GM18907 (cell line): Measurements from ENCODE around the gene COX20.

Experiments used
- ATAC-seq: cut with Tn5 transposase; IDR thresholded peaks from one replicate; pipeline ENCODE4 v1.9.1; 2021; ENCODE audit warnings: mild to moderate bottlenecking, moderate library complexity; ENCODE audit not compliant: unreplicated experiment

COX20 gene

DNA sequence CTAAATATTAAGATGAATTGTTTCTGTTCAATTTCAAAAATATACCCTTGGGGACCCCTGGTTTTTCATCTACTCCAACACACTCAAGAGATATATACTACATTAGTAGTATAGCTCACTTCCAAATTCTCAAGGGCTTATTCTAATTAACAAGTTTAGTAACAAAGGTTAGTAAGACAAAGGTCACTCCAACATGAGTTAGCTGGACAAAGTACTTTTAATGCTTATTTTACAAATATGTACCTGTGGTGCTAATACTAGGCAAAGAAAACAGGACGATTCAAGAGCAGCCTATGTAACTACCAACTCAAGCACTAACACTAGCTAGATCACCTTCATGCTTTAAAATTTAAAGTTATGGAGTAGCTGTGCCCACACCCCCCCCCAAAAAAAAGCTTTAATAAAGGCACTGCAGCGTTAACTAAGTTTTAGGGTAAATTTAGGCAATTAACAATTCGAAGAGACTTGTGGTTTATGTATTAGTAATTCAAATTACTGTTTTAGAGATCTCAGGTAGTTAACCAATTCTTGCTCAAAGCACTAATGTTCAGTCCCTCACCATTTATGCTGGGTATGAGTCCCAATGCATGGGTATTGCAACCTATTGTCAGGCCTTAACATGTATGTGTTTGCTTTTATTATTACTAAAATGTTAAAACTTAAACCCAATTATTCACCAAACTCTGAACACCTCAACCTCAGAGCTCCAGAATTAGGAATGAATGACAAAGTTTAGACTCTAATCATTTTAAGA, 14.8 kb downstream of the COX20 start:
- ATAC-seq = no peak

DNA sequence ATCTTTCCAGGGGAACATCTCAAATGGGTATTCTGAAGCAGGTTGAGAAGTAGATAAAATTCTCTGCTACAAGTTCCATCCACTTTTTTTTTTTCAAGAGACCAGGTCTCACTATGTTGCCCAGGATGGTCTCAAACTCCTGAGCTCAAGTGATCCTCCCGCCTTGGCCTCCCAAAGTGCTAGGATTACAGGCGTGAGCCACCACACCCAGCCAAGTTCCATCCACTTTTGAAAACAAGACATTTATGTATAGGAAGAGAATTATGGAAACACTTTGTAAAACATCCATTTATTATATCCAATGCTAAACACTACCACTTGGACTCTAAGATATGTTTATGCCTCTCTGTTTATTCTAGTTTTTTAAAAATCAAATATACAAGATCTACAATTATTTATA, 15.4 kb downstream of the COX20 start:
- ATAC-seq = no peak

DNA sequence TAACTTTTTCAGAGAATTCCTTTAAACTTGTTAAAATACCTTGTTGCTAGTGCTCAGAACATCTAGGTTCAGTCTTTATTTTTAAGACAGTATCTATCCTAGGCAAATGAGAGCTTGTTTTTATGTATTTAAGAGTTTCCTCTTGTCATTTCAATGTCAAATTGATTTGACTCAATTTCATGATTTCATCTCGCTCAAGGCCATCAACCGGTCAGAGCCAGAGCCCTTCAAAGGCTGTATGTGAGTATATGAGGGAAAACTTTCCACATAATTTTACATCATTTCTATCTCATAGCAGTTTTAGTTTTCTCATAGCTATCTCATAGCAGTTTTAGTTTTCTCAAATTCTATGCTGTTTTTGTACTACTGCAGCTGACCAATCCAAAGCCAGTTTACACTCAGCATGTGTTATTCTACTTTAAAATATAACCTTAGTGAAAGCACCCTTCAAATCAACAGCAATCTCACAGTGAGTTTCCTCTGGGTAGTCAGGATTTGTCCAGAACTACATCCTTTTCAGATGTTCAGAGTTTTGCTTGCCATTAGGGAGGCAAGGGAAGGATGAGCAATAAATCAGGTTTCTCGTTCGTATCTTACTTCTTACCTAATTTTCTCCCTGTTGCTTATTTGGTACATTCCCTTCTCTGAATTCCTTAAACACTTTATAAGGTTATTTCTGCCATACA, 16.2 kb downstream of the COX20 start:
- ATAC-seq = no peak

DNA sequence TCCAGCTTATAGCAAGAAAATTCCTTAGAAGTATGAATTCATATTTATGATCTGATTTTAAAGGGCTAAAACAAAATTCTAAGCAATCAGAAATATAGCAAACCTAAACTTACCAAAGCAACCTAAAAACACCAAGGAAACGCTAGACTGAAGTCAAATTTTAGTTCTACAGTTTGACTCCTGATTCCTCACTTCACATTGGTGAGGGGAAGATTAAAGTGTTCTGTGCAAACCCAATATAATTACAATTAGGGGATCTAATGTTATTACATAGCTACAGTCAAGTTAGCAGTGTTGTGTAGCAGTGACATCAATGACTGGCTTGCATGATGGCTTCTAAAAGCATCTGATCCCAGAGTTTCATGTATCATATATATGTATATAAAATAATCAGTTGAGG, 17.2 kb downstream of the COX20 start:
- no peak for ATAC-seq

DNA sequence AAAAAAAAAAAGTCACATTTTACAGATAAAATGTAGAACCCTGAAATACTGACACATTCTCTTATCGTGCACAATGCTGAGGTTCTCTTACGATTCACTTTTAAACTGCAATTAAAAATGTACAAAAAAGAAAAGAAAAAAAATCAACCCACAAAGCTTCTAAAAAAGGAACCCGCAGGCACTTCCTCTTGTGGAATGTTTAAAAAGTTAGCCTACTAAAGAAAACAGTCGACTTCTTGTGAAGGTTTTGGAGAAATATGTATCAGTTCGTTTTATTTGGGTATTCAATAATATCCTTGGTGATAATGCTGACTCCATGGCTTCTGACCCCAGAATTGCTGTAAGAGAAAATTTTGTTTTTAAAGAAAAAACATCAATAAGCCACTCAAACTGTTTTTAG, 18.7 kb downstream of the COX20 start:
- ATAC-seq = no peak

DNA sequence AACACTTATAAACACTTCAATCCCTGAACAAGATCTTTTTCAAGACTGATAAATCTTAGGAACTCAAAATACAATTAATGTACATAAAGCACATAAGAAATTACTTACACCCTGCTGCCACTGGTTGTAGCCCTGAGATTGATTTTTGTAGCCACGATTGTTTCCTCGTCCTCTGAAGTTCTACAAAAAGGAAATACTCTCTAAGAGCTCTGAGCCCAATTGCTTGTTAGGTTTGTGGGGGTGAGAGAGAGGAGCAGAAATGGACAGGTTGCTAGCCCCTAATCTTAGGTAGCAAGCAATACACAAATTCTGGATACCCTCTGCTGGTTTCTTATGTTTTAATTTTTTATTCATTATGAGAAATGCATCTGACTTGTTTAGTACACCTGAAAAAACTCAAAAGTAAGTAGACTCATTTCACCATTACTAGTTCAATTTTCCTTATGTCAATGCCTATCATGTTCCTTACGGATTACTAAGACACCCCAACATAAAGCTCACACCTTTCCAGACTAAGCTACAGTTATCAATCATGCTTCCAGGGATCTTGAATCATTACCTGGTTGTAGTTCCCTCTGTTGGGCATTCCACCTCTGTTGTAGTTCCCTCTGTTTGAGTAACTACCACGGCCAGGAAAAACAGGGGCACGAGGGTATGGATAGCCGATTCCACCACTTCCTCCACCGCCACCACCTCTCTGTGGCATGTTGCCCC, 19.6 kb downstream of the COX20 start:
- no peak for ATAC-seq

DNA sequence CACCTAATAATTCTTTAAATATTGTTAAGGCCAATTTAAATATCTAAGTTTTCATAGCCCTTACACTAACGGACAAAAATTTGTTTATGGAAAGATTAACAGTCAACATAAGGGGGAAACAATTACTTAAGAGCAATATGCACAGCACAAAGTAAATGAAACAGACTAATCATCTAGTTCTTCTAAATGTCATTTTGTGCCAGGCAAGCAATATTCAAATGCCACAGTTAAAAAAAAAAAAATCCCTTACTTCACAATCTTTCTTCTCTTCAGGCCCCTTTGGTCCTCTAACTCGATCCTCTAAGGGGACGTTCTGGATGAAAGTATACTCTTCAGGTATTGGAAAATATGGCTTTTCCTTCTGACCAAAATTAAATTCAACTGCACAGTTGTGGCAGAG, 22.3 kb downstream of the COX20 start:
- no peak for ATAC-seq

DNA sequence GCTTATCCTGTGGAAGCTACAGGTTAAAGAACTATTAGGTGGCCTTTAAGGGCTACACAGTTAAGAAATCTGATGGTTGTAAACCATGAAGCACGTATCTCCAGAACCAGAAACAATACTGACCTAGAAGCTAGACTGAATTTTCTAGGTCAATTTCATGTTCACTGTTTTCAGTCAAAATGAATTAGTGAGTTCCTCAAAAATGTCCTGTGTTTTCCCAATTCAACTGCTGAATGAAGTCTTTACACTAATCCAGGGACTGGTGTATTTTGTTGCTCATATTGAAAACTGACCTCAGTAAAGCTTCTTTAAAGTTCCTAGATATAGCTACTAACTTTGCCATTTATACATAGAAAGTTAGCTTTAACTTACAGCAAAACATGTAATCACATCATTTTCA, 22.9 kb downstream of the COX20 start:
- no peak for ATAC-seq

DNA sequence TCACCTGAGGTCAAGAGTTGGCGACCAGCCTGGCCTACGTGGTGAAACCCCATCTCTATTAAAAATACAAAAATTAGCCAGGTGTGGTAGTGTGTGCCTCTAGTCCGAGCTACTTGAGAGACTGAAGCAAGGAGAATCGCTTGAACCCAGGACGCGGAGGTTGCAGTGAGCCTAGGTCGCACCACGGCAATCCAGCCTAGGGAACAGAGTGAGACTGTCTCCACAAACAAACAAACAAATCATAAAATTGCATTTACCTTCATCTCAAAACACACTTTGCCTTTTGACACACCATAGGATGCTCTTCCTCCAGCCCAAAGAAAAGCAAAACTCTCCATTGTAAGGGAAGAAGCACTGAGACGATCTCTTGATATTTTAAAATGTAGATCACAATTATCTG, 24.6 kb downstream of the COX20 start:
- no peak for ATAC-seq

DNA sequence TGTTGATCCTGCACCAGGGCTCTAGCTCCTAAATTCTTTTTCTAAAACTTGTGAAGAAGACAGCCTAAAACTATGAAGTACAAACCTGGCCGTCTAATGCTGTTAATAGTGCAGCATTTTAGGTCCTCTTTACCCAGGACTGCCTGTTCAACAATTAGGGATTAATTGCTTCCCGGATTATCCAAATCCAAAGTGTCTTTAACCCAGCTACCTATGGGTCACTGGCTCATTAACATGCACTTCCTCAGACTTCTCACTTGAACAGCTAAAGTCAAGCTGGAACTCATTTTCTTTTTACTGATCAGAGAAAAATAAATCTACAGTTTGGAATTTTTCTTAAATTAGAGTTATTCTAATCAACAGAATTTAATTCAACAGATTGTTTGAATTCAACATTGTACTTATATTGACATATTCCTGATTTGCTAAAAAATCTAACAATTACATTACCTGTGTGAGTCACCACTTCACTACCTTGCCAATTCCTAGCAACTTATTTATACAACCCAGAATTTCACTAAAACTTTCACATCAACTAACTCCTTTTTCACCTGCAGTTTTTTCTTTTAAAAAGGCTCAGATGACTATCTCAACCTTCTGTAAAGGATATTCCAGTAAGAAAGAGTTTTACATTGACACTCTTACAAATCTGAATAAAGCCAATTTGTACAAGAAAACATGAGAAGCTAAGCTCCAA, 25.6 kb downstream of the COX20 start:
- ATAC-seq = no peak

DNA sequence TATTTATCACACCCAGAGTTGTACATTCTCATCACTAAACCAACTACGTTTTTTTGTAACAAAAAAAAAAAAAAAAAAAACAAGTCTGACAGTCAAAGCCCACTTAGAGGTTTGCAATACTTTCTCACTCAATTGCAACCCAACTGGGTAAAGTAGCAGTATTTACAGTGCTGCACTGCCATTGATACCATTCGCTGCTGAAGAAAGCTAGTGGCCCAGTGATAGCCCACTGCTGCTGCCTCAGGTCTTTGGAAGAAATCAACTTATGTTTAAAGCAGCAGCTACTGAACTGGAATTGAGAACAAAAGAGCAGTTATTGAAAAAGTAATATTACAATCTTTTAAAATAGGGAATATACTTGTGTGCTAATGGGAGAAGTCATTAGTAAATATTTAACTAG, 26.2 kb downstream of the COX20 start:
- ATAC-seq = no peak

DNA sequence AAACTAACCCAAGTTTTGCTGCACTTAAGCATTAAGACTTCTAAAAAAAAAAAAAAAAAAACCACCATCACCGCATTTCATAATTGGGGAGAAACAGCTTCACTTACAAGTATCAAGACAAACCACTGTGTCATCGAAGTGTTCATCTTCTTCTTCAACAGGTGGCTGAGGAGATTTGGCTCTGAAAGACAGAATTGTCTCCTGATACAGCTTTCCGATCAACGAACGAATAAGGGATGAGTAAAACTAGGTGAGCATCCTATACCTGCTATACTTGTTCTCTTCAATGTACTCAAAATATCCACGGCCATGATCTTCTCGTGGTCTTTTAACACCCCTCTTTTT, 26.9 kb downstream of the COX20 start:
- ATAC-seq = no peak

DNA sequence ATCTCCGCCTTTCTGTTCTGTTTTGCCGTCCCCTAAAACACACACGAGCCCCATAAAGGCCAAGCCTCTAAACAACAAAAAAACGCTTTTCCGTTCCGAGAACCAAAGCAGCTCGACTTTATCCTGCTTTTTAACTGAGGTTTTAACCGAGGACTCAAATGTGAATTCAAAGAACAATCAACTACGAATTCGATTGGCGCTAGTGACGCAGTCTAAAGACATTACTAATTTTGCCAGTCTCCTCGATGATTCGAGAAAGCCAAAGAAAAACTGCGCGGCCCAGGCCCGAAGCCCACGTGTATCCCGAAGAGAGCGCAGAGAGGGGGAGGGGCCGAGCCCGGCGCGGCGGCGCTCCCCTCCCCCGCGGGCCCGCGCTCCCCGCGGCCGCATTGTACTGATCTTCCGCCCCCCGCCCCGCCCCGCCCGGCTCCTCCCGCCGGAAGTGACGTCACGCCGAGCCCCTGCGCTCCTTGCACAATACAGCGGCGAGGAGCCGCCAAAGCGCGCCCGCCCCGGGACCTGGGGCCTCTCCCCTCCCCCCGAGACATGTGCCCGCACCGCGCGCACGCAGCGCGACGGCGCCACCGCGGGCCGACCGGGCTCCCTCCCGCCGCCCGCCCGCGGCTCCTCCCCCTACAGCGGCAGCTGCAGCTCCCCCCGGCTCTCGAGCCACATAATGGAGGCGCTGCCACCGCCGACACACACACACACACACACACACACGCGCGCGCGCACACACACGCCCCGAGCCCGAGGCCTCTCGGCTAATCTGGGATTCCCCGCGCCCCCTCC, 27.4 kb downstream of the COX20 start:
- ATAC-seq = peak; percentile 59

DNA sequence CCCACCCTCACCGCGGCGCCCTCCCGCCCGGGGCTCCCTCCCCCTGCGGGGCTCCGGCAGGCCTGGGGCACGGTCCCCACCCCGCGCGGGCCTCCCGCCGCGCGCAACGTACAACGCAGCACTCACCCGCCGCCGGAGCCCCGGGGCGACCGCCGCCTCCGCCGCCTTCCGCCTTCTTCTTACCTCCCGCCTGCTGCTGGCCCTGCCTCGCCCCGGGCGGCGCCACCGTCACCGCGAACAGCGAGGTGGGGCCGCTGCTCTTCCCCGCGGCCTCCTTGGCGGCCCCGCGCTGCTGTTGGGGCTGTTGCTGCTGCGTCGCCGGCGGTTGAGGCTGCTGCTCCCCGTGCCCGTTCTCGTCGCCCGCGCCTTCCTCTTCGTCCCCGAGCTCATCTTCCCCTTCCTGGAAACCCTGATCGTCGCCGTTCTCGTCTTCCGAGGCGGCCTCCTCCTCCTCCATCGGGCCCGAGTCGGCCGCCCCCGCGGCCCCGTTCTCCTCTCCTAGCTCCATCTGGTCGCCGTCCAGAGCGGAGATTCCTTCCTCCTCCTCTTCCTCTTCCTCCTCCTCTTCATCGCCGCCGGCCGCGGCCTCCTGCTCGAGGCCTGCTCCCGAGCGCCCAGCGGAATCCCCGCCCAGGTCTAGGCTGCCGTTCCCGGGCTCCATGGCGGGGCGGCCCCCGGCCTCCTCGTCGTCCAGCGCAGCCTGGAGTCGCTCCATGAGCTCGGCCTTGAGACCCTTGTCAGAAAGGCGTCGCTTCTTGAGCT, 28.2 kb downstream of the COX20 start:
- ATAC-seq = peak; percentile 15

DNA sequence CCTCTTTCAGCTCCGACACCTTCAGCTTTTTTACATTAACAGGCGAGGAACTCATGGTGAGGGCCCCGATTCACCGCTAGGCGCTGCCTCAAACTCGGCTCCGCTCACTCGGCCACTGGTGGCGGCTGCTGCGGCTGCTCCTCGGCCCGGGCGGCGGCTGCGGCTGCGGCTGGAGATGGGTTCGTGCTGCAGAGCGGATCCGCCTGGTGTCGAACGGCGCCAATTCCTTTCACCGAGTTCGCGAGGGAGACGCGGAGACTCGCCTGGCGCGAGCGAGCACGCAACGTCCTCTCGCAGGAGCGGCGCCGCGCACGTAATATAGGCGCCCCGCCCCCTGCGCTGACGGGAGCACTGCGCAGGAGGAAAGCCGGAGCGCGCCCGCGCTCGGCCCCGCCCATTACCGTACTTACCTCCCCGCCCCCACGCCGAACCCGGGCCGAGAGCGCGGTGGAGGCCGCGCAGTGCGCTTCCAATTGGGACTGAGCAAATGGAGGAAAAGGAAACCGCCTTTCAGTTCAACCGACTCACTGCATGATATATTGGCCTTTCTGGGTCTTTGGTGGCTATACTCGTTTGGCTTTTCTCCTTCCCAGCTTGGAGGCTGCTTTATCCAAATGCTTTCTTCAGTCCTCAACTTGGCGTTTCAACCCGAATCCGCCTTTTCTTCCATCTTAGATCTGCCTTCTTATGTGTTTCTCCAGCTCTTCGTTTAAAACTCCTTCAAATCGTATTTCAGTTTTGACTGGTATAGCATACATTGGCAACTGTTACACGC, 29.0 kb downstream of the COX20 start, which contains the start of gene HNRNPU:
Gene HNRNPU, minus strand, starts transcription at position 291 of the 775 bp plus-strand sequence. Its CDS starts 236 bp downstream, at position 55.
- ATAC-seq = peak; percentile 72

DNA sequence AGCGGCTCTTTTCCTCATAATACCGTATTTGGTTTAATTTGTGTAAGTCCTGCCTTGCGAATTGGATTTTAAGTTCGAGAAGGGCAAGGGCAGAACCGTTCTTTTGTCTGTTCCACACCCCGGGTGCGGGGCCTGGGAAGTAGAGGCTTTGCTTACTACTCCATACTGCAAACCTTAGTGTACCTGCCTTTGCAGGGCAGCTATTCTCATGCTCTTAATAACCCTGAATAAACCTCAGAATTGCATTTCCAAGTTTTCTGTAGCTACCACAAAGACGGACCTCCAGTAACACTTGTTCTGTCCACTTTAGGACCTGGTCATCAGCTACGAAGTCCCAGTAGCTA, 29.5 kb downstream of the COX20 start:
- ATAC-seq = no peak

DNA sequence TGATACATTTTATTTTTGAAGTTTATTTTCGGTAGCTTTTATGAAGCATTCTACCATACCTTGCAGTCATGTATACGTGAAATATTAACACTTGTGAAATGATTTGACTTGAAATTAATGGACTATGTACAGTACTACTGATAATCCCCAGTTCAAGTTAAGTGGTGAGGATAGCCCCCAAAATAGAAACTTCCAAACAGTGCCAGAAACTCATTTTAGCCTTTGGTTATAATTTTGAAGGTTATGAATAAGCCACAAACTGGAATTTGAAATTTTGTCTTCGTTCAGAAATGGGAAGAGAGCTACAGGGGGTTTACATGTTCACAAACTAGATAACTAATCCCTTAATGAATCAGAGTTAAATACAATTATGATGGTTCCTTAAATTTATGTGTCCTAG, 30.4 kb downstream of the COX20 start:
- ATAC-seq = no peak

DNA sequence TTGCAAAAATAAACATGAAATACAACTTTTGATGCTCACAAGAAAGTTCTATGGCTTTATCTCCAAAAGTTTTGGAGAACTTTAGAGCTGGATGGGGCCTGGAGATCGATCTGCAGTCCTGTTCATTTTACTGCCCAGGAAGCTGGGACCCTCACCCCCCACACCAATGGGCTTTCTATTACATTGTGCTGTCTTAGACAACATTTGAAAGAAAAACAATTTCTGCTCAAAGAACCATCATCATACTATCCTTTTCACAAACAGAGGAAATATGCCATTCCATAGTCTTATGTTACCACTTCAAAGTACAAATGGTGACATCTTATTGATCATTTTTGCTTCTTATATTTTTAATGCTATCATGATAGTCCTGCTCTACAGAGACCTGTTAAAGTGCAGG, 30.9 kb downstream of the COX20 start:
- ATAC-seq = no peak
